Fibroblast of skin of right biceps (primary cell): ENCODE measurements around the gene ETF1.

Experiments used
- DNase-seq: peaks from one replicate; pipeline ENCODE4 v3.0.0-alpha.2; 2013

The ETF1 gene

DNA sequence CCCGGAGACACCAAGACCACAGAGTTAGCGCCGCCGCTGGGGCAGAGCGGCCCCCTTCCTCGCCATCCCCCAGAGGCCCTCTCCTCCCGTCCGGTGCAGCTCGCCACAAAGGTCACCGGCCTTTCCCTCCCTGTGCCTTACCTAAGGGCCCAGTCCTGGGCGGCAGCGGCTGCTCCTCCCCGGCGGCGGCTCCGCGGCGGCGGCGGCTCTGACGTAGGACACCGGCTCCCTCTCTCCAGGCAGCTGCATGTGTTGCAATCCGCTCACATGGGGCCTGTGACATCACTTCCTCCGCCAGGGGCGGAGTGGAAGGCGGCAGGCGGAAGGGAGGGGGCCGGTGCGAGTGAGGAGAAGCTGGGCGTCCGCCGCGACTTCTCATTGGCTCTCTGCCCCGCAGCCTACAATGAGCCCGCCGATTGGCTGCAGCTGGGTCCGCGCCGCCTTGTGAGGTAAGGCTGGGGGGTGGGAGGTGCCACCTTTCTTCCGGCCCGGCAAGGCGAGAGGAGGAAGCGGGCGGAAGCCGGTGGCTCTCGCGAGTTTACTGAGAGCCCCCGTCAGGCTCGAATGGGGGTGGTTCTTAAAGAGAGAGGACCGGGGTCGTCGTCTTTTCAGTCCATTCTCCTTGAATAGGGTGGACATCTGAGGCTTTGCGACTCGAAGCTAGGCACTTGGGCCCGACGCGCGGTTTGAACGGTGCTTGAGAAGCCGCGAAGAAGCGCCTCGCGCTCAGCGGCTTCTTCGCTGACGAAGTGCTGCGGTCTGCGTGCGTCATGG lies at the start of gene ETF1:
TSS of gene ETF1 (minus strand) at position 281 of the 774 bp plus-strand sequence. CDS start 318 bp downstream, outside the sequence.
- DNase-seq: peak; percentile 100

DNA sequence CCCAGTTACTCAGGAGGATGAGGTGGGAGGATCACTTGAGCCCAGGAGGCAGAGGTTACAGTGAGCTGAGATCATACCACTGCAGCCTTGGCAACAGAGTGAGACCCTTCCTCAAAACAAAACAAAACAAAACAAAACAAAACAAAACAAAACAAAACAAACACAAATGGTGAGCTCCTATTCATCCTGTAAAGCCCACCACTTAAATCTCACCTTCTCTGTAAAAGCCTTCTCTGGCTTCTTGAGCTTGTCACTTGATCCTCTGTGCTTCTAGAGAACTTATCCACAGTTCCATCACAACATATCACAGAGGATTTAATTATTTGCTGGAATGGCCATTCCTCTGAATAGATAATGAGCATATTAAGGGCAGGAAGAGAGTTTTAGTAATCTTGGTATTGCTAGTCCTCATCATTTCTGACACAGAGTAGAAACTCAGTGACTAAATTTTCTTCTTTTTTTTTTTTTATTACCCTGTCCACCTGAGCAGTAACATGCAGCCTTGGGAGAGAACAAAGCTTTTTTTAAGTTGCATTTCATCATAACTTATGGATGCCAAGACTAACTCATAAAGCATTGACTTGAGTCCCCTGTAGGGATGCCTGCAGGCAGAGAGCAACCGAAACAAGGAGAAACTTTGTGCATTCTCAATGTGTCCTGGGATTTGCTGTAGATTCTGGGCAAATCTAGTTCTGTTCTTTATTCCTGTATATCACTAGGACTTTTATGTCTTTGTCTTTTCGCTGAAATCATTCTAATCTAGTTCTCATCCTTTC lies 45.2 kb upstream of the ETF1 start:
- no peak for DNase-seq

GRCh38 chr5:138585157-138585556 lies 42.1 kb upstream of the ETF1 start:
- no peak for DNase-seq

DNA sequence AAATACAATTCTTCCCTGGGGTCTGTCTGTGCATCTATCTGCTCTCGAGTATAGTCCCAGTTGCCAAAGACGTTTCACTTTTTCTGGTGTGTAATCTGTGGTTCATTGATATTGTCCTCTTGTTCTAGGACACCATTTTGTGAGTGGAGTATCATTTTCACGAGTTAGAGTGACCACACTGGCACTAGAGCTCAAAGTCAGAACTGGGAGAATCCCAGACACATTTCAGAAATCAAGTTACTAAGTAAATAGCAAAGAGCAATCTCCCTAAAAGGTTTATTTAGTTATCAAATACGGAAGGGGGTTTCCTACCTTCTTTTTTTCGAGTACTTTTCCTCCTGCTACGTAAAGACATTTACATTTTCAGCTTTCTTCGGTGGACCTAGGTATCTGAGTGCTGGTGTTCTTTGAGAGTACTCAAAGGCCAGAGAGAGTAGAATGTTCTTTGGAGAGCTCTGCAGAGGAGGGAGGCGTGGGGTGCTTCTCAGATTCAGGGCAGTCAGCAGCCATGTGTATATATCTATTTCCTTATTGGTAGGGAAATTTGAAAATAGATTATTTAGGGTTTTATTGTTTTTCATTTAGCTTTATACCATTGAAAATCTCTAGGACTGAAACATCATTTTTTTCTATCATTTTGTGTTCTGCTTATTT lies 41.1 kb upstream of the ETF1 start:
- no peak for DNase-seq

DNA sequence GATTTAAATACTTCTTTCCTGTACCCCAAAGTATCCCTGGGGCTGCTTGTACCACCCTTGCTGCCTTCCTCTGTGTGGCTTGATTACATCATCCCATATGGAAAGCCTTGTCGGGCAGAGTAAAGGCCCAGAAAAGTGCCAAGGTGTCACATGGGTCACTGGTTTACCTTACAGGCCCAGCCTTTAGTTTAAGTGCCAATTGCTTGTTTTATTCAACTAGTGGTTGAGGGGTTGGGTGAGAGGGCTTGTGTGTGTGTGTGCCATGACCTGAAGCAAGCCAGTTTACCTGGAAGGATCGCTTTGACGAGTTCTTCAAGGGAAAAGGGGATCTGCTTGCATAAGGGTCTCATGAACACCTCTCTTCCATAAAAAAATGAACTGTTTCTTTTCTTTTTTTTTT lies 39.9 kb upstream of the ETF1 start:
- no peak for DNase-seq

DNA sequence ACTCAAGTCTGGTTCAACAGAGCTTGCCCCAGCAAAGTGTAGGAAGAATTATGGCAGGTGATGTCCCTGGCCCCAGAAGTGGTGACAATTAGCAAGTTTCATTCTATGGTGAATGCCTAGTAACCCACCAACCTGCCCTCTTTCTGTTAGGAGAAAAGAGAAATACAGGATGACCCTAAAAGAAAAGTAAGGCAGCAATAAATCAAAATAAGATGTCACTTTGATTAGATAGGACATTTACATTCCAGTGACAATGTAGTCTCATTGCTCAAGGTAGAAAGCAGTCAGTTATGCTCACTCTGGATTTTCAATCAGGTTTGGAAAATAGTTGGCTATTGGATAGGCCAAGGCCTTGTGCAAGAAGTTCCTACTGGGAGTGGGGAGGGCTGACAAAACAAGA lies 37.7 kb upstream of the ETF1 start:
- no peak for DNase-seq

DNA sequence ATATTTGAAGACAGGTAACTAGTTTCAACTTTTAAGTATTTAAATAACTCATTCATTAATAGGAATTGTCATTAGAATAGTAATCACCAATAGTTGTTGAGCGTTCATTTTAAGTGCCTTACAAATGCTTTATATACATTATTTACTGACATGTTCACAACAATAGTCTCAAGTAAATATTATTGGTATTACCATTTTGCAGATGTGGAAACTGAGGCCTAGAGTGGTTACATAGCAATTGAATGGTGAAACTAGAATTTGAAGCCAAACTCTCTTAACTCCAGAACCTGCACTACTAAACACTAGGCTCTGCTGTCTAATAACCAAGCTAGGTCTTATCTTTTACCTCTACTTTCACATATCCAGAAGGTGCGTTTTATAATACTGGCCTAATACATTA lies 37.0 kb upstream of the ETF1 start:
- DNase-seq: no peak

- no peak for DNase-seq
Measured at GRCh38 chr5:138579517-138579863, 36.5 kb upstream of the ETF1 start.

GRCh38 chr5:138577452-138577851 lies 34.4 kb upstream of the ETF1 start:
- DNase-seq: no peak

GRCh38 chr5:138575194-138576015 lies 32.4 kb upstream of the ETF1 start, which contains the start of gene HSPA9:
HSPA9 (minus strand) TSS chr5:138575401; CDS start chr5:138575318, 83 bp downstream.
- DNase-seq: peak; percentile 100

DNA sequence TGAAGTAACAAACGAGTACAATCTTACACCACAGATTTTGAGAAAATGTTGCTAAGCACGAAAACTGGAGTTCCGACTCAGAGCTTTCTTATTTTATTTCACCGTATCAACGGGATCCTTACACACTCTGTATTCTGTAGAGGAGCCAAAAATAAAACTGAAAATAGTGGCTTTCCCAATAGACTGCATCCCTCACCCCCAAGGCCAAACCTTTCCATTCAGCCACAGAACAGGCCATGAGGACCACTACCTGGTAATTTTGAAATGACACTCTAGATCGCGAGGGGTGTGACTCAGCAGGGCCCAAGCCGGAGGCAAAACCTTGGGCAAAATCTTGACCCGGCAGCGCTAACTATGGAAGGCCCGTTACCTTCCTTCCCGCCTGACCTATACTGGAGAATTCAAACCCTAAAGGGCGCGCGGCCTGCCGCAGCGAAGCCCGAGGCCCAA lies 31.7 kb upstream of the ETF1 start:
- DNase-seq: no peak

- peak; percentile 44 for DNase-seq
Measured at GRCh38 chr5:138573949-138574670, 31.1 kb upstream of the ETF1 start.

DNA sequence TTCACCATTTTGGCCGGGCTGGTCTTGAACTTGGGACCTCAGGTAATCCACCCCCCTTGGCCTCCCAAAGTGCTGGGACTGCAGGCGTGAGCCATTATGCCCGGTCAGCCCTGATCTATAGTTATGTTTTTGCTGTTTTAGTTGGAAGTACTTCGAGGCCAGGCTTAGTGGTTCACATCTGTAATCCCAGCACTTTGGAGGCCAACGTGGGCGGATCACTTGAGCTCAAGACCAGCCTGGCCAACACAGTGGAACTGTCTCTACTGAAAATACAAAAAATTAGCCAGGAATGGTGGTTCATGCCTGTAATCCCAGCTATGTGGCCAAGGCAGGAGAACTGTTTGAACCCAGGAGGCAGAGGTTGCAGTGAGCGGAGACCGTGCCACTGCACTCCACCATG lies 30.2 kb upstream of the ETF1 start:
- DNase-seq: no peak

- no peak for DNase-seq
Measured at GRCh38 chr5:138570871-138571270, 27.8 kb upstream of the ETF1 start.

DNA sequence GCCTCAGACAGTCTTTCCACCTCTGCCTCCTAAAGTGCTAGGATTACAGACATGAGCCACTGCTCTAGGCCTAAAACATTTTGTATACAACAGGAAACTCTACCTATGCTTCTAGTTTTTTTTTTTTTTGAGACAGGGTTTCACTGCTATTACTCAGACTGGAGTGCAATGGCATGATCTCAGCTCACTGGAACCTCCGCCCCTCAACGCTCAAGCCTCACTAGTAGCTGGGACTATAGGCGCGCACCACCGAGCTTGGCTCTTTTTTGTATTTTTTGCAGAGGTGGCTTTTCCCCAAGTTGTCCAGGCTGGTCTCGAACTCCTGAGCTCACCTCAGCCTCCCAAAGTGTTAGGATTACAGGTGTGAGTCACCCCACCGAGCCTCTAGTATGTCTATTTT lies 26.7 kb upstream of the ETF1 start:
- peak; percentile 9 for DNase-seq

DNA sequence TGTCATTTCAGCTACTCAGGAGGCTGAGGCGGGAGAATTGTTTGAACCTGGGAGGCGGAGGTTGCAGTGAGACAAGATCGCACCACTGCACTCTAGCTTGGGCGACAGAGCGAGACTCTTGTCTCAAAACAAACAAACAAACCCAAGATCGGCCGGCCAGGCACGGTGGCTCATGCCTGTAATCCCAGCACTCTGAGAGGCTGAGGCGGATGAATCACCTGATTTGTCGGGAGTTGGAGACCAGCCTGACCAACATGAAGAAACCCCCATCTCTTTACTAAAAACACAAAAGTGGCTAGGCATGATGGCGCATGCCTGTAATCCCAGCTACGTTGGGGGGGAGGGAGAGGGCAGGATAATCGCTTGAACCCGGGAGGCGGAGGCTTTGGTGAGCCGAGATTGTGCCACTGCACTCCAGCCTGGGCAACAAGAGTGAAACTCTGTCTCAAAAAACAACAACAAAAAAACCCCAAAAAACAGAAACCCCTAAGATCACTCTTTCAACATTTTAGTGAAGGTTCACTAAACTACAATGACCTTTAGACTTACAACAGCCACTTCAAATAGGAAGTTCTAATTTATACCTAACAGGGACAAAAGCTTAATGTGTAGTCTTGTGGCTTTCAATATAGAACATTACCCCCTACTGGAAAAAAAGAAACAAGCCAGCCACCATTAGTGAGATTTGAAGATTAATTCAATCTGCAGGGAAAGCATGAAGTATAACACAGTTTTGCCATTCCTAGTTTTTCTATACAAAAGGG lies 25.2 kb upstream of the ETF1 start:
- peak; percentile 26 for DNase-seq

DNA sequence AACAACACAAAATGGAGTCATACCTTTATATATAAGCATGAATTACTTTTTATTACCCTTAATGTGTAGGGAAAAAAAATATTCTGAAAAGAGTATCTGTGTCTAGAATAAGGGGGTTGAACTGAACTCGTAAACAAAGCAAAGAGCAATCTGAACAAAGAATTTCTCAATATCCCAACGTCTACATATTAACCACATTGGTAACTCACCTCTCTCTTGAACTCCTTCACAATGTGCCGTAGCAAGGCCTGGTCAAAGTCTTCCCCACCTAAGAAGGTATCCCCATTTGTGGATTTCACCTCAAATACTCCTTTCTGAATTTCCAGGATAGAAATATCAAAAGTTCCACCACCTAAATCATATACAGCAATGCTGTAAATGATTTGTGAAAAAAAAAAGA lies 23.8 kb upstream of the ETF1 start:
- no peak for DNase-seq

DNA sequence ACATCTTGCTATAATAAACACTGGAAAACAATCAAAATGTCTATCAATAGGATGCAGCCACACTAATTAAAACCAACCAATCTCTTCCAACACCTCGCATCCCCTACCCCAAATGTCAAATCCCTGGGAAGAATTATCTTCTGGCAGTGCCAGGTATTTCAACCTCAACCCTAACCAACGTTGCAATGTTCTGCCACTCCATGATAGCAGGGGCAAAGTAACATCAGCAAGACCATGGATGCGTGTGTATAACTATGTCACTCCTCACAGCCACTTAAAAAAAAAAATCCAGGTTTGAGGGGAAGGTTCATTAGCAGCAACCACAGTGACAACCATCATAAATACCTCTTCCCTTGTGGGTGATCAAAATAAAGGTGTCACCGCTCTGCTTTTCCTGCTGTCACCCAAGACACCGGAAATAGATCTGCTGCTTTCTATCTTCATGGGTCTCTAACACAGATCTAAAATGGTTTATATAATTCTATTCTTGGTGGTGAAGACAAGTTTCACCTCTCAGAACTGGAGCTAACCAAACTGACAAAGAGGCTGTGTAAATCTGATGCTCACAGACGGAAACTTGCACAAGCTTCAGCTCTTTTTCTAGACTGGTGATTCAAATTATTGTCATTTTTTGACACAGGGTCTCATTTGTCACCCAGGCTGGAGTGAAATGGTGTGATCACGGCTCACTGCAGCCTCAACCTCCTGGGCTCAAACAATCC lies 22.2 kb upstream of the ETF1 start:
- DNase-seq: no peak

GRCh38 chr5:138564242-138564641 lies 21.2 kb upstream of the ETF1 start:
- DNase-seq: no peak

DNA sequence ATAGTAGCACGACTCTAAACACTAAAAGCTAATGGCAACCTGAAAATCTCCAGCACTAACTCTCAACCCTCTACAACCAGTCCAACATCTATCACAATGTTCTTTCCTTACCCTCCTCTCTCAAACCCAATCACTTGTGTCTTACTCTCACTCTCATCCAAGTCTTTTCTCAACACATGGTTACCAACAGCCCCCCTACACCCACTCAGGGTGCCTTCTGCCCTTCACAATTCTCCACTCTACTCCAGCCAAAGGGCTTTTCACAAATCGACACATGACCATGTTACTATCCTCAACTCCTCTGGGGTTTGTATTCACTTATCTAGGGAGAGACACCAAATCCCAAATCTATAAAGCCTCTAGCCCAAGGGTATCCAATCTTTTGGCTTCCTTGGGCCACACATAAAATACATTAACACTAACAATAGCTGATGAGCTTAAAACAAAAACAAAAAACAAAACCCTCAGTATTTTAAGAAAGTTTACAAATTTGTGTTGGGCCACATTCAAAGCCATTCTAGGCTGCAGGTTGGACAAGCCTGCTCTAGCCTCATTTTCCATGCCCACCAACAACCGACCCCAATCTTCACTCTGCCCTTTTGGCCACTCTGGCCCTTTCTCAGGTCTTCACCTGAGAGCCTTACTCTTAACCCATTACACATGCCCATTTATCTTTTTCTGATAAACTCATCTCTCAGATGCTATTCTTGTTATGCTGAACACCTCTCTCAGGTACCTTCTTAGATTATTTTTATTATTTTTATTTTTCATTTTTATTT lies 20.5 kb upstream of the ETF1 start:
- no peak for DNase-seq
